Coronary artery (tissue), 2 donors: Measurements from ENCODE around the gene DOCK9.

ENCODE experiments used
- DNase-seq: peaks from one replicate; pipeline ENCODE4 v3.0.0-alpha.2; 2017; ENCODE audit warnings: low spot score
- H3K27ac ChIP-seq, 2 donors: fragments of 200-600 bp; sonication (generic); one replicate each; pipeline ENCODE4 v1.5.1; 2016 to 2019
- H3K4me3 ChIP-seq: fragments of 200-600 bp; sonication (generic); 2 replicates; pipeline ENCODE4 v1.5.1; 2016; ENCODE audit warnings: mild to moderate bottlenecking, moderate library complexity
- CTCF ChIP-seq: fragments of 200-600 bp; sonication (generic); IDR thresholded peaks from one replicate; pipeline ENCODE4 v1.5.1; 2019; ENCODE audit warnings: antibody characterized with exemption

The DOCK9 gene

DNA sequence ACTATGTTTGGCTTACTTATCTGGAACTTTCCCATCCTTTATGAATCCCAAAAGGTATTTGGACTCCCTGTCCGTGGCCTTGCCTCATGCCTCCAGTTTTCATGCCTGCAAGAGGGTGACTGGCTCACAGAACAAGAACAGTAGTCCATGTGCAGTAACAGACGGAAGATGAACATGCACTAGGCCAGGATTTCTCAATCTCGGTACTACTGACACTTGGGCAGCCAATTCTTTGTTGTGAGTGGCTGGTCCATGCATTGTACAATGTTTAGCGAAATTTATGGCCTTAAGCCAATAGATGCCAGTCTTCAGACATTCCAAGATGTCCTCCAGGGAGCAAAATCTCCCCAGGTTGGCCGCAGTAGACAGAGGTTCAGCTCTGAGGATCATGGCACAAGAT, 61.9 kb downstream of the DOCK9 start:
- TF ChIP-seq CTCF, result no peak
- no peak overlapping the region for H3K4me3 ChIP-seq
- no peak overlapping the region for H3K27ac ChIP-seq
- no peak for DNase-seq

- no peak overlapping the region for H3K27ac ChIP-seq
- DNase-seq, result no peak
- no peak for TF ChIP-seq CTCF
- no peak overlapping the region for H3K4me3 ChIP-seq
Observed at GRCh38 chr13:98915563-98915962, 62.3 kb downstream of the DOCK9 start.

DNA sequence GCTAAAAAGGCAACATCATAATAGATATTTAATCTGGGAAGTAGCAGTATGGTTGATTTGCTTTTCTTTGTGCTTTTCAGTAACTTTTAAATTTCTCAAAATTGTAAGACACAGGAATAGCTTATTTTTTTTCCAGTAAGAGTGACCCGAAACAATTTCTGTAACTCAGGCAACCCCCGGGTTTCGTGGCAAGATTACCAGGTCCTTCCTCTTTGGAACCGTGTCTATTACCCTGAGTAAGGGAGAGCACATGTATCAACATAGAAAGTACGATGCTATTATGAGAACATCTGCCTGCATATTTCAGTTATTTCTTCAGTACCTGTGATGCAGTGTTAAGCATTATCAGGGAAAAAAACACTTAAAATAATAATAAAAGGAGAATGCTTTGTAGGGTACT, 64.1 kb downstream of the DOCK9 start:
- H3K27ac ChIP-seq, result no peak overlapping the region
- H3K4me3 ChIP-seq, result no peak overlapping the region
- TF ChIP-seq CTCF, result no peak
- no peak for DNase-seq

GRCh38 chr13:98912846-98913245, 65.0 kb downstream of the DOCK9 start:
- H3K27ac ChIP-seq, result no peak overlapping the region
- no peak for DNase-seq
- no peak for TF ChIP-seq CTCF
- H3K4me3 ChIP-seq, result no peak overlapping the region

DNA sequence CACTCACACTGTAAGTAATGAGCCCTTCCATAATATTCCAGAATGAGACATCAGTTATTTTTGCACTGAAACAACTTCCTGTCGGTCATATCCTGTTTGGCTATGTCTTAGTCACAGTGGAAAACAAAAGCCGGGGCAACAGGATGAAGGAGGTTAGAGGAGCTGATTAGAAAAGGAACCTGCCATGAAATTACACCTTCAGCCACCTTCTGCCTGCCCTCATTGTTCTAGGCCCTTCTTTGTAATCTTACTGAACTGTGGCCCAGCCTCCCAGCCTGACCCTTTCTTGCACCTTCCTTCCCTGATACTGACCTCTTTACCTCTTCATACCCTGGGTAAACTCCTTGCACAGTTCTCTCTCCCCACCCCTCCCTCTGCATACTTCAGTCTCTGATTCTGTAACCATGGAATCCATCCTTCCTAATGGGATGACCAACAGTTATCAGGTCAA, 67.3 kb downstream of the DOCK9 start:
- Histone ChIP-seq H3K27ac (peak overlapping the region; percentile 11 to 56), H3K4me3 (no peak overlapping the region)
- TF ChIP-seq CTCF, result no peak
- no peak for DNase-seq

DNA sequence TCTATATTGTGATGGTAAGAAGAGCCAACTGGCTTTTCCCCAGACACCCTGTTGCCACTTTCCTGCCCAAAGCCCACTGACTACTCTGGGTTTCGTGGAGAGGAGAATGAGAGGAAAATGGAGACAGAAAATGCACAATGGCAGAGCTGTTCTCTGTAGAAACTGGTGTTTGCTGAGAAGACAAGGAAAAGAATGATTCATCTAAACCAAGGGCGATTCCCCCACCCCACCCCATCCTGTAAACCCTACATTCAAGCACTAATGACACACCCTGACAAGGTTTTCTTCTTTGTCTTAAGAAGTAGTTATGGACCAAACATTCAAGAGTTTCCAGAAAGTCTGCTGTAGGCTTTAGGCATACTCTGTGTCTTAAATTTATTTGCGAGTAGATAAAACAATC, 68.8 kb downstream of the DOCK9 start:
- Histone ChIP-seq H3K27ac (no peak overlapping the region), H3K4me3 (no peak overlapping the region)
- no peak for DNase-seq
- TF ChIP-seq CTCF, result no peak

DNA sequence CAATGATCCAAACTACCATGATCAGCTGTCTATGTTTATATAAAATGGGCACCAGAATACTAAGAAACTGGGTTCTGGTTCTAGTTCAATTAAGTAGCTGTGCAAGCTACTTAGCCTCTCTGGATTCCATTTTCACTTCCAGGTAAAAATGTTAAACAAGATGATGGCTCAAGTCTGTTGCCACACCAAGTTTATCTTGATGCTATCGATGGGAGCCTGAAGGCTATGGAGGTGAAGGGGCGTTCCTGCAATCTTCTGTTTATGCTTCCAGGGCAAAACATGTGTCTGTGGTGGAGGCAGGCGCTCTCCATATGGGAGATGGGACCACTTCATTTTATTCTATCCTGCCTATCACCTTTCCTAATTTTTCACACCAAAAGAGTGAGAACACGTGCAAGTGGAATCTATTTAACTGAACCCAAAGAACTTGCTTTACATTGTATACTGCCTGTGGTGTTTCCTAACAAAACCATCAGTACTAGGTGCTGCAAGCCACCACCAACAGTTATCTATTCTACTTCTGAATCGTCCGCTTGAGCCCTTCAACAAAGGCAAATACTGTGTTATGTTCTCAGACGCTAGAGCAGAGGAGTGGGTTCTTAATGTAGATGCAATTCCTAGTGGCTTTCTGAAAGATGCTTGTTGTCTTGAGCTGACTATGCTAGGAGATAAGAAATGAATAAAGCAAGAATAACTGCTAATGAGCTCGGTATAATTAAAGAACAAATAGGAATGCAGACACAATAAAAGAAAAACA, 70.9 kb downstream of the DOCK9 start:
- no peak overlapping the region for H3K27ac ChIP-seq
- TF ChIP-seq CTCF, result no peak
- DNase-seq, result no peak
- H3K4me3 ChIP-seq, result no peak overlapping the region
